ENCODE measurements around the gene RPL22L1. TPM values are rescaled to one million over a fixed set of nuclear protein-coding genes. Genes with fewer than 3 reads are reported as not detected.

Gene RPL22L1
- total and polyA plus RNA-seq, 2 of the 4 experiments (the other 2 are of a cell fraction), result 37.1 to 92.0 TPM

DNA sequence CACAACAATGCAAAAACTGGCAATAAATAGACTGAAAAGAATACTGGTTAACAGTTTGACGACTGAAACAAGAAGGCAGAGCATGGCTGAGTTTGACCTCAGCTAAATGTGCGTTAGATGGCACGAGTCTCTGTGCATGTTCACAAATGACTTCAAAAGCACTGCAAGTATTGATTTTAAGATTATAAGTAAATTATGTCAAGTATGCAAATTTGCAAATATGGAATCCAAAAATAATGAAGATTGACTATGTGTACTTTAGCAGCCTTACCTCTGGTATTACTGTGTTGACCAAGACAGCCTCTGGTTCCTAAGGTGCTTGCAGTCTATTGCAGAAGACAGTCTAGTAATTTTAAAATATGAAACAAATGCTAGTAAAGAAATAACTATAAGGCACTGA is 41.1 kb upstream of the RPL22L1 start:
- 0 out of 2 replicates have a peak, but pooled peaks cover 3% of the 10 kb centered on the region for H3K9me1 ChIP-seq (ENCODE audit: insufficient read depth, low read length)
- POLR2A ChIA-PET (ENCODE audit: unreplicated experiment), result no interaction called here
- intact Hi-C loops (cut with micrococcal nuclease), result no loop called here
- no TSS peak for BruUV-seq (replicated peaks)
- H3K36me3 ChIP-seq (ENCODE audit: control insufficient read depth, insufficient read depth, low read length), result no peaks in the 10 kb centered on the region
- H4K8ac ChIP-seq (ENCODE audit: low read depth in 2 of 2, low read length in 2 of 2), result no peak overlapping the region
- H3K18ac ChIP-seq (ENCODE audit: low read depth, low read length), result no peak overlapping the region
- no peak overlapping the region for H4K91ac ChIP-seq (ENCODE audit: insufficient read depth, low read depth, low read length)
- no peak overlapping the region for H3K14ac ChIP-seq (replicated peaks; ENCODE audit: low read depth, low read length)
- H3K4me2 ChIP-seq (ENCODE audit: low read depth, low read length), result no peak overlapping the region
- H3K27ac ChIP-seq (ENCODE audit: insufficient read depth, low read length), result no peak overlapping the region
- peaks cover 7% of the 10 kb centered on the region in 2 experiments; a peak in 3 of 4 replicates for H3K79me1 ChIP-seq (ENCODE audit: low read depth in 1 of 2, low read length in 2 of 2)
- H3K56ac ChIP-seq (ENCODE audit: extremely low read depth, insufficient read depth, low read length), result no peak overlapping the region
- no peak overlapping the region for H3K23ac ChIP-seq (ENCODE audit: low read depth, low read length)
- TF ChIP-seq MAFK (IDR thresholded peaks at IDR 0.05; ENCODE audit: low read depth, low read length) (peak; percentile 62), POLR2A (IDR thresholded peaks at IDR 0.05; ENCODE audit: low read depth, low read length) (no peak)
- no peak overlapping the region for H2BK15ac ChIP-seq (ENCODE audit: low read depth, low read length)
- no CpG with 5 or more reads among the region's 3 CpGs for WGBS, 2 experiments (ENCODE audit: extremely low coverage in 2 of 2, insufficient read length in 1 of 2)
- CTCF ChIA-PET, result no interaction called here
- H2AK5ac ChIP-seq (ENCODE audit: low read depth, low read length), result no peak overlapping the region
- H2AK9ac ChIP-seq (replicated peaks; ENCODE audit: low read depth, low read length, poor library complexity), result no peak overlapping the region
- no peak overlapping the region for H3K9ac ChIP-seq (ENCODE audit: low read depth, low read length)
- no peak overlapping the region for H2BK5ac ChIP-seq (ENCODE audit: low read depth, low read length, poor library complexity, severe bottlenecking)
- in situ Hi-C loops (cut with MboI; ENCODE audit: low sequenced_read_pairs), result no loop called here
- no peak overlapping the region for H3K4ac ChIP-seq (ENCODE audit: low read depth, low read length)
- H2AFZ ChIP-seq (replicated peaks; ENCODE audit: low read length, poor library complexity), result no peak overlapping the region
- dilution Hi-C loops (cut with HindIII; ENCODE audit: low sequenced_read_pairs, unreplicated experiment), result no loop called here
- no peak overlapping the region for H2BK120ac ChIP-seq (ENCODE audit: low read depth, low read length)
- peaks cover 3% of the 10 kb centered on the region; the same call in 1 of the 2 replicates for H4K20me1 ChIP-seq (ENCODE audit: insufficient read depth, low read length)
- peaks cover 7% of the 10 kb centered on the region for H3K9me3 ChIP-seq (ENCODE audit: control insufficient read depth, insufficient read depth, low read length)
- no peak overlapping the region for H4K5ac ChIP-seq (ENCODE audit: low read depth, low read length)
- ATAC-seq (ENCODE audit: low read depth), result no peak
- no peaks in the 10 kb centered on the region for H3K27me3 ChIP-seq (ENCODE audit: control insufficient read depth, insufficient read depth, low read length)
- no peak for DNase-seq
- no peak overlapping the region for H2BK20ac ChIP-seq (ENCODE audit: low read depth, low read length)
- H3K4me1 ChIP-seq (ENCODE audit: control insufficient read depth, insufficient read depth, low read length), result peaks cover 7% of the 10 kb centered on the region
- no peak overlapping the region for H3K4me3 ChIP-seq (ENCODE audit: insufficient read depth, low read depth, low read length)
